ENCODE data around the gene GRAP2. TPM values are rescaled to one million over a fixed set of nuclear protein-coding genes. Genes with fewer than 3 reads are reported as not detected.

GRAP2 gene
- not detected in 2 replicates for total RNA-seq

DNA sequence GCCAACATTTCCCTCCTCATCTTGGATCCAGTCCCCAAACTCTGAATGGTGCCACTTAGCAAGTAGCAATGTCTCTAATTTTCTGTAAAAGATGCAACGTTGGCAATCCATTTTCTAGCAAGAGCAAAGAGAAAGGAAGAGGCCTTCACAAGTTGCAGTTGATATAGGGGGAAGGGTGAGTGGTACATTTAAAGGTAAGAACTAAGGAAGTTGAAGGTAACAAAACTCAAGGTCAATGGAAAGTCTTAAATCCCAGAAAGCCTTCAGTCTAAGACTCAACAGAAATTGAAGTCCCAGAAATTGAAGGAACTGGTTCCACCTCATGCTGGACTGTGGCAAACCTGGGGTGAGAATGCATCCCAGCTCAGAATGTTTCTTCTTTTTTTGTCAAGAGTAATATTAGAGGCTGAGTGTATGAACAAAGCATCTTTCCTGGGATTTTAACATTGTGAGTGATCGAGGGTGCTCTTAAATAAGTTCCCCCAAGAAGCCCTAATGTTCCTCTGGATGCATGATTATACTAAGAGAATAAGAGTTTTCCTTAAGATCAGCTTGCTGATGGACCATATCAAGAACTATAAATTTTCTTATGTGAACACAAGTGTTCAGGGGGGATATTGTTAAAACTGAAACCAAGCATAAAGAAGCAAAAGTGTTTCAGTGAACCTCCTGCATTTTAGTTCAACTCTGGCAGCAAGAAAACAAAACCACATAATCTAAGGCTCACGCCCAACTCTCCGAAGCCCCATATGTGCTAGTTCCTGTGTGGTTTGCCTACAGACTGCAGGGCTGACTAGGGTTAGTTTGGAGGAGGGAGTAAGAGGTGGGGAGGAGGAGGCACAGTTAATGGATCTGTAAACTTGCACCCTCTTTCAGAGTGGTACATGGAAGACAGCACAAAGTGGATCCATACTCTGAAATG, at the start of gene GRAP2:
TSS of gene GRAP2 (plus strand) at position 779 of the 922 bp plus-strand sequence. CDS start 46,023 bp downstream, outside the sequence.

GRCh38 chr22:39893526-39893925, 7.4 kb upstream of the GRAP2 start, which contains the start of gene ENTHD1:
Gene ENTHD1 (minus strand): TSS chr22:39893760. CDS start chr22:39887748, 6,012 bp downstream.

DNA sequence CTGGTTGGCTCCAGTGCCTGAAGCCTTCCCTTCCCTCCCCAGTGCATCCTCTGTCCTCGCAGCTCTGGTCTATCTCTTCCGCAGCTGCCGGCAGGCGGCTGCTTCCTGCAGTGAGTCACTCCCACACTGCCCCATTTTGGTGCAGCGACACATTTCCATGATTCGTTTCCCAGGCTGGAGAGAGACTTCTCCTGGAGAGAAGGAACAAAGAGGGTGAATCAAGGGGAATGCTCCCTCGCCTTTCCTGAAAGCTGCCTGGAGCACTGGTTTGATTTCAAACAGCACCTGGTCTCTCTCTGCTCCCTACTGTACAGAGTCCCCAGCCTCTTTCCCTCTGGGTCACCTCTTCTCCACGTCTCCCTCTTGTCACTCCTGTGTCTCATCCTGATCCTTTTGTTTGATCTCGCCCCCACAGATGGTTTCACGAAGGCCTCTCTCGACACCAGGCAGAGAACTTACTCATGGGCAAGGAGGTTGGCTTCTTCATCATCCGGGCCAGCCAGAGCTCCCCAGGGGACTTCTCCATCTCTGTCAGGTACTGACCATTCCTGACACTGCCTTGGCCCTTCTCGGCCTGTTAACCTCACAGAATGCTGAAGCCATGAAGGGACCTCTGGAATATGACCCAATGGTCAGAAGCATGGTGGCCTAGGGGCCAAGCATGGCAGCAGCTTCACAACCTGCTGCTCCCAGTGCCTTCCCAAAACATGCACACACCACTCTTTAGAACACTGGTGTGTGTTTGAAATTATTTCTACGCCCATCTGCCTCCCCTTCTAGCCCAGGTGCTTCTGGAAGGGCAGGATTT, 59.0 kb downstream of the GRAP2 start, which contains the start of gene TMA7B:
TSS of gene TMA7B (plus strand) at position 758 of the 808 bp plus-strand sequence. CDS start 3,978 bp downstream, outside the sequence.

GRCh38 chr22:39994566-39995392, 93.9 kb downstream of the GRAP2 start, which contains the start of gene FAM83F:
Gene FAM83F (plus strand): TSS chr22:39994954. CDS start chr22:39995043, 89 bp downstream.

Small RNAs within 50 kb of the gene (small RNA-seq; reads per million reads assigned to genes)
- gene RN7SKP210: not detected

Other genes starting within 250 kb of the GRAP2 start
- gene ENTHD1, start 7.3 kb upstream of the GRAP2 start, total RNA-seq: not detected in 2 replicates
- gene TMA7B, start 59.3 kb downstream of the GRAP2 start, total RNA-seq: not detected in 2 replicates
- 2.0 and 2.7 TPM in 2 replicates for gene FAM83F, start 93.9 kb downstream of the GRAP2 start, total RNA-seq

Measured in placental epithelial cell (primary cell).